PC-3 (cell line): Measurements from ENCODE around the gene TATDN3. TPM values are rescaled to one million over a fixed set of nuclear protein-coding genes. Genes with fewer than 3 reads are reported as not detected.

ENCODE experiments used
- ATAC-seq: fragments of 200-7000 bp; cut with Tn5 transposase; 2 replicates; pipeline ENCODE4 v1.9.1; 2020; ENCODE audit warnings: mild to moderate bottlenecking, moderate library complexity
- BruUV-seq: library from RNA; stranded (reverse); fragments of 400-500 nt; replicated peaks from 2 replicates; lab custom pipeline; 2021; lab: Mats Ljungman, UMichigan
- CTCF ChIA-PET: fragments of 300-600 bp; sonication (Branson Sonifier 250); formaldehyde crosslinking; loops from one replicate; lab custom pipeline; 2022; ENCODE audit warnings: antibody characterized with exemption; lab: Charles Lee
- POLR2A ChIA-PET: fragments of 300-600 bp; sonication (Branson Sonifier 250); formaldehyde crosslinking; loops from one replicate; lab custom pipeline; 2022; ENCODE audit warnings: antibody characterized with exemption; ENCODE audit not compliant: unreplicated experiment; lab: Charles Lee
- DNase-seq: peaks from one replicate; pipeline ENCODE4 v3.0.0-alpha.2; 2015
- H2AFZ ChIP-seq: fragments of 300-600 bp; sonication (generic); 2 replicates; pipeline ENCODE4 v1.6.0; 2016; ENCODE audit warnings: antibody characterized with exemption, low read length
- H3F3A ChIP-seq: fragments of 300-600 bp; sonication (generic); one replicate; pipeline ENCODE4 v1.6.0; 2017; ENCODE audit warnings: antibody characterized with exemption, low read length, control low read depth, mild to moderate bottlenecking; ENCODE audit not compliant: unreplicated experiment
- H3K27ac ChIP-seq: fragments of 300-600 bp; sonication (generic); 2 replicates; pipeline ENCODE4 v1.5.1; 2016; ENCODE audit warnings: mild to moderate bottlenecking, low read length
- H3K27me3 ChIP-seq: fragments of 300-600 bp; sonication (generic); 2 replicates; pipeline ENCODE4 v1.6.1; 2016; ENCODE audit warnings: low read length, mixed read lengths
- H3K36me3 ChIP-seq: fragments of 300-600 bp; sonication (generic); 2 replicates; pipeline ENCODE4 v1.6.1; 2016; ENCODE audit warnings: low read depth, mixed run types, low read length, mixed read lengths
- H3K4me1 ChIP-seq: fragments of 300-600 bp; sonication (generic); 2 replicates; pipeline ENCODE4 v1.5.1; 2016; ENCODE audit warnings: low read length; ENCODE audit not compliant: insufficient read depth
- H3K4me2 ChIP-seq: fragments of 300-600 bp; sonication (generic); 2 replicates; pipeline ENCODE4 v1.6.0; 2016; ENCODE audit warnings: low read length
- H3K4me3 ChIP-seq: fragments of 300-600 bp; sonication (generic); 2 replicates; pipeline ENCODE4 v1.5.1; 2016; ENCODE audit warnings: mild to moderate bottlenecking, low read length, mixed read lengths
- H3K79me2 ChIP-seq: fragments of 300-600 bp; sonication (generic); 2 replicates; pipeline ENCODE4 v1.6.1; 2017; ENCODE audit warnings: low read length, mixed read lengths
- H3K9ac ChIP-seq: fragments of 300-600 bp; sonication (generic); 2 replicates; pipeline ENCODE4 v1.6.0; 2016; ENCODE audit warnings: mild to moderate bottlenecking, low read length
- H3K9me2 ChIP-seq: fragments of 300-600 bp; sonication (generic); replicated peaks from 2 replicates; pipeline ENCODE4 v1.6.1; 2016; ENCODE audit warnings: mixed run types, low read length, mixed read lengths
- H3K9me3 ChIP-seq: fragments of 300-600 bp; sonication (generic); 2 replicates; pipeline ENCODE4 v1.6.1; 2016; ENCODE audit warnings: low read length, mixed read lengths
- H4K20me1 ChIP-seq: fragments of 300-600 bp; sonication (generic); 2 replicates; pipeline ENCODE4 v1.6.1; 2016; ENCODE audit warnings: low read length, mixed read lengths
- EZH2 ChIP-seq: fragments of 300-600 bp; sonication (generic); IDR thresholded peaks from one replicate; pipeline ENCODE4 v1.6.1; 2017; ENCODE audit warnings: antibody characterized with exemption, mild to moderate bottlenecking, low read length; ENCODE audit not compliant: unreplicated experiment
- EZH2phosphoT487 ChIP-seq: fragments of 300-600 bp; sonication (generic); IDR thresholded peaks from 2 replicates; pipeline ENCODE4 v1.6.1; 2018; ENCODE audit warnings: mild to moderate bottlenecking, antibody characterized with exemption, low read length, borderline replicate concordance
- intact Hi-C: fragments of 100-400 bp; cut with micrococcal nuclease; formaldehyde crosslinking; loops from 2 replicates; pipeline ENCODE4 v1.9.0; 2023
- total RNA-seq: library from RNA; depleted of rRNA; stranded (reverse); fragments of >200 nt; gene quantifications from 2 replicates; pipeline ENCODE4 v1.2.3, GENCODE V29; 2014
- TF ChIP-seq, protein P1 (sequence below): fragments of 300-600 bp; sonication (generic); conservative IDR thresholded peaks from 2 replicates; pipeline ENCODE4 v1.5.1; 2017; ENCODE audit warnings: antibody characterized with exemption, low read depth, mild to moderate bottlenecking, low read length

Gene TATDN3
- total RNA-seq, 1 experiment from 2014 or later, result 12.7 TPM

DNA sequence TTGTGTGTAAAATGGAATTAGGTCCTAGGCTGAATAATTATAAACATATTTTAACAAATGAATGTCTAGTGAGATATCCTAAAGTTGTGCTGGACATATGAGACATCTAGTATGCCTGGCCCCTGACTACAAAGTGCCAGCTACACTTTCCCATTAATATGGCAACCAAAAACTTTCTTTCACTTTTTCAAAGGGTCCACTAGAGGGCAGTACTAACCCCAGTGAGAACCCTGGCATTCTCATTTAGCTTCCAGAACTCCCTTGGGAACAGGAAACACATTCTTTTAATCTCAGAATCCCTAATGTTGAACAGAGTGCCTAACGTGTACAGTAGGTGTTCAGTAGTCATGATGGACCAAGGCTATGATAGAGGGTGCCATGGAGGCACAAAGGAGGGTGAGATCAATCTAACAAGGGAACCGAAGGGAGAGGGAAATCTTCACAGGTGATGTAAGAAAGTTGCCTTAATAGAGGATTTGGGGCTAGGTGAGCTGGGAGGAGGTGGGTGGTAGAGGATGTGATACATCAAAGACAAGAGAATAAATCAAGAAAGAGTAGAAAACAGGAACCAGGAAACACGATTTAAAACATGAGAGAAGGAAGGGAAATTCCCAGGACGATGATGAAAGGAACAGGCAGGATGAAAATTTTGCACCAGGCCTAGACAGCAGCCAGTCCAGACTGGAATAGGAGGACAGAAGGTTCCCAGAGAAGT lies 41.7 kb upstream of the TATDN3 start:
- ChIA-PET CTCF (interaction anchor here (0.5 to 1.7 kb wide), 14 partner anchors 8 to 1356 kb away, joined by 3 to 10 read pairs (median 4); partner anchors contain the start of genes NSL1 and VASH2), POLR2A (interaction anchor here (0.7 kb wide), 1 partner anchor 139 kb away, joined by 6 read pairs; no protein-coding TSS in a partner anchor)

DNA sequence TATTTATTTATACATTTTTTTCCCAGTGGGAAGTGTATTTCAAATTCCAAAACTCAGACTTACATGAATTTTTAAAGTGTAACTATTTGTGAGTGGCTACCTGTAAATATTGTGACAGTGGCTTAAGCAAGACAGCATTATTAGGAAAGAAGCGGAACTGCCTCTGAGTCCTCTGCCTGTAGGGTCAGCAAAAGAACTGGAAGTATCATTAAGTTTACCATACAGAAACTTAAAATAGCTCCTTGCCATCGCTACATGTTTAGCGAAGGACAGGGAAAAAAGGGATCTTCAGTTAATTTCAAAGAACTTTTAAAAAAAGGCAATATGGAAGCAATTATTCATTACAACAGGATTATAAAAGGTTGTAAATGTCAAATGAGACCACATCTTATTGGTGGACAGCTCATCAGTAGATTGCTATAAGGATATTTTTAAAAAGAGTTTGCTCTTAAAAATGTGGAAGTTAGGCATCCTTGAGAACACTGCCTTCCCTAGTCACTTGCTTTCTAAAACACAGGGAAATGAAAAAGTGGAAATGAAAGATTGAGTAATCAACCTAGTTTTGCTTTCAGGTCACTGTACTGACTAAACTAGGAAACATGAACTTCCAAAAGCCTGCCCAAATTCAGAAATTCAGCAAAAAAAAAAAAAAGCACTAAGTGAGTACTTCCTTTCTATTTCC lies 39.3 kb upstream of the TATDN3 start:
- H2AFZ ChIP-seq, result no peak overlapping the region
- no TSS peak for BruUV-seq
- TF ChIP-seq, protein P1, sequence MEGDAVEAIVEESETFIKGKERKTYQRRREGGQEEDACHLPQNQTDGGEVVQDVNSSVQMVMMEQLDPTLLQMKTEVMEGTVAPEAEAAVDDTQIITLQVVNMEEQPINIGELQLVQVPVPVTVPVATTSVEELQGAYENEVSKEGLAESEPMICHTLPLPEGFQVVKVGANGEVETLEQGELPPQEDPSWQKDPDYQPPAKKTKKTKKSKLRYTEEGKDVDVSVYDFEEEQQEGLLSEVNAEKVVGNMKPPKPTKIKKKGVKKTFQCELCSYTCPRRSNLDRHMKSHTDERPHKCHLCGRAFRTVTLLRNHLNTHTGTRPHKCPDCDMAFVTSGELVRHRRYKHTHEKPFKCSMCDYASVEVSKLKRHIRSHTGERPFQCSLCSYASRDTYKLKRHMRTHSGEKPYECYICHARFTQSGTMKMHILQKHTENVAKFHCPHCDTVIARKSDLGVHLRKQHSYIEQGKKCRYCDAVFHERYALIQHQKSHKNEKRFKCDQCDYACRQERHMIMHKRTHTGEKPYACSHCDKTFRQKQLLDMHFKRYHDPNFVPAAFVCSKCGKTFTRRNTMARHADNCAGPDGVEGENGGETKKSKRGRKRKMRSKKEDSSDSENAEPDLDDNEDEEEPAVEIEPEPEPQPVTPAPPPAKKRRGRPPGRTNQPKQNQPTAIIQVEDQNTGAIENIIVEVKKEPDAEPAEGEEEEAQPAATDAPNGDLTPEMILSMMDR, result no peak
- TF ChIP-seq EZH2 (no peak), EZH2phosphoT487 (no peak)
- H3K27ac ChIP-seq, result no peak overlapping the region
- H3K79me2 ChIP-seq, result no peaks in the 10 kb centered on the region
- ATAC-seq (no peak), DNase-seq (no peak)
- no peaks in the 10 kb centered on the region for H3K27me3 ChIP-seq
- intact Hi-C loops, result no loop called here
- CTCF ChIA-PET, result no interaction called here
- H3K4me2 ChIP-seq, result no peak overlapping the region
- H3F3A ChIP-seq, result no peaks in the 10 kb centered on the region
- H4K20me1 ChIP-seq, result no peaks in the 10 kb centered on the region
- H3K4me1 ChIP-seq, result no peaks in the 10 kb centered on the region
- H3K4me3 ChIP-seq, result no peak overlapping the region
- no peak overlapping the region for H3K9ac ChIP-seq
- H3K36me3 ChIP-seq, result no peaks in the 10 kb centered on the region
- no peaks in the 10 kb centered on the region for H3K9me3 ChIP-seq
- no peaks in the 10 kb centered on the region for H3K9me2 ChIP-seq
- POLR2A ChIA-PET, result no interaction called here

More for the DNA sequence above, 41.7 kb upstream of the TATDN3 start:
- H2AFZ ChIP-seq, result peak overlapping the region; percentile 27; the same call in 1 of the 2 replicates
- no peak overlapping the region for H3K9ac ChIP-seq
- H3K27me3 ChIP-seq, result no peaks in the 10 kb centered on the region
- no TSS peak for BruUV-seq
- no peaks in the 10 kb centered on the region for H3K9me2 ChIP-seq
- no peak overlapping the region for H3K4me3 ChIP-seq
- no peaks in the 10 kb centered on the region for H3K9me3 ChIP-seq
- H3K79me2 ChIP-seq, result no peaks in the 10 kb centered on the region
- intact Hi-C loops, result loop anchor here (1.0 to 2.0 kb wide), 4 partner anchors 29 to 245 kb away; no protein-coding TSS in a partner anchor
- TF ChIP-seq EZH2phosphoT487 (no peak), EZH2 (no peak)
- TF ChIP-seq, protein P1, result peak; percentile 93
- no peak overlapping the region for H3K4me2 ChIP-seq
- no peaks in the 10 kb centered on the region for H3K4me1 ChIP-seq
- DNase-seq (peak; percentile 80), ATAC-seq (peak; percentile 76)
- H4K20me1 ChIP-seq, result no peaks in the 10 kb centered on the region
- no peak overlapping the region for H3K27ac ChIP-seq
- no peaks in the 10 kb centered on the region for H3K36me3 ChIP-seq
- no peaks in the 10 kb centered on the region for H3F3A ChIP-seq
